HepG2 (cell line): ENCODE results near the gene TADA3. TPM values are rescaled to one million over a fixed set of nuclear protein-coding genes. Genes with fewer than 3 reads are reported as not detected.
A peak's percentile ranks its signal among the peaks of the same experiment; 100 is the strongest.

Source experiments
- CBFB ChIP-seq: sonication (generic); formaldehyde crosslinking; IDR thresholded peaks from 2 replicates; pipeline ENCODE4 v1.4.0; 2020; ENCODE audit warnings: missing genetic modification reagents
- CBX5 ChIP-seq: sonication (generic); formaldehyde crosslinking; IDR thresholded peaks from 2 replicates; pipeline ENCODE4 v1.4.0; 2020; ENCODE audit warnings: missing genetic modification reagents, borderline replicate concordance
- CEBPG ChIP-seq: IDR thresholded peaks from 2 replicates; pipeline ENCODE4 v1.6.1; 2016
- CEBPZ ChIP-seq: IDR thresholded peaks from 2 replicates; pipeline ENCODE4 v1.6.1; 2012; ENCODE audit warnings: low read length, improper control_type of control experiment
- CSRNP2 ChIP-seq: sonication (generic); formaldehyde crosslinking; conservative IDR thresholded peaks from 2 replicates; pipeline ENCODE4 v1.8.0; 2022; ENCODE audit warnings: low read depth, missing genetic modification reagents
- CTCF ChIP-seq: sonication (generic); formaldehyde crosslinking; IDR thresholded peaks from 2 replicates; pipeline ENCODE4 v1.5.0; 2020; ENCODE audit warnings: mild to moderate bottlenecking, missing genetic modification reagents, moderate library complexity
- FOSL1 ChIP-seq: sonication (generic); formaldehyde crosslinking; IDR thresholded peaks from 2 replicates; pipeline ENCODE4 v1.9.0; 2021; ENCODE audit warnings: missing genetic modification reagents, borderline replicate concordance
- MAX ChIP-seq: IDR thresholded peaks from 2 replicates; pipeline ENCODE4 v1.6.1; 2012; ENCODE audit warnings: inconsistent platforms
- MTF1 ChIP-seq: sonication (generic); formaldehyde crosslinking; IDR thresholded peaks from 2 replicates; pipeline ENCODE4 v1.5.0; 2020; ENCODE audit warnings: missing genetic modification reagents
- SP1 ChIP-seq, 2 experiments: fragments of 450-650 bp in 1 of 2; sonication (generic) in 1 of 2; formaldehyde crosslinking in 1 of 2; IDR thresholded peaks; 2 replicates each; pipeline versions ENCODE4 v1.4.0 to v1.6.1; 2016 to 2020; ENCODE audit warnings: missing genetic modification reagents in 1 of 2
- SUZ12 ChIP-seq: fragments of 150-350 bp; IDR thresholded peaks from 2 replicates; pipeline ENCODE4 v1.6.1; 2014; ENCODE audit warnings: low read depth, low read length
- ZNF605 ChIP-seq: sonication (generic); formaldehyde crosslinking; IDR thresholded peaks from 2 replicates; pipeline ENCODE4 v1.8.0; 2022; ENCODE audit warnings: mild to moderate bottlenecking, missing genetic modification reagents
- ZNF646 ChIP-seq: sonication (generic); formaldehyde crosslinking; IDR thresholded peaks from 2 replicates; pipeline ENCODE4 v1.9.0; 2021; ENCODE audit warnings: mild to moderate bottlenecking, missing genetic modification reagents
- ZNF746 ChIP-seq: sonication (generic); formaldehyde crosslinking; IDR thresholded peaks from 2 replicates; pipeline ENCODE4 v1.8.0; 2022; ENCODE audit warnings: mild to moderate bottlenecking, missing genetic modification reagents
- ZNF790 ChIP-seq: sonication (generic); formaldehyde crosslinking; IDR thresholded peaks from 2 replicates; pipeline ENCODE4 v1.8.0; 2022; ENCODE audit warnings: missing genetic modification reagents, mild to moderate bottlenecking, borderline replicate concordance
- polyA plus RNA-seq, 8 experiments: library from polyadenylated mRNA; depleted of rRNA in 3 of 8; stranded (reverse) in 7 of 8; unstranded in 1 of 8; fragments of >200 nt; fragmentation: Illumina TruSeq in 4 of 8; extraction: Trizol in 4 of 8; gene quantifications; 2 replicates each; pipeline versions ENCODE4 v1.2.1 to v1.2.3, GENCODE V29; 2011 to 2016; ENCODE audit warnings: low read depth in 4 of 8, missing spikeins in 1 of 8, mixed read lengths in 1 of 8; ENCODE audit not compliant: insufficient read depth in 1 of 8
- total RNA-seq, 5 experiments: library from RNA; depleted of rRNA; stranded (reverse); fragments of >200 nt; fragmentation: Illumina TruSeq; extraction: Trizol; gene quantifications; 2 replicates each; pipeline ENCODE4 v1.2.3, GENCODE V29; 2016; ENCODE audit warnings: low read depth in 1 of 5

The TADA3 gene
- total and polyA plus RNA-seq, 2 of the 13 experiments (the other 11 are each of a cell fraction or from before 2014, with no cell fraction given), result 32.1 to 37.1 TPM

GRCh38 chr3:9769426-9770275 is 22.6 kb downstream of the TADA3 start, which contains the start of gene CAMK1 (continued):
- TF ChIP-seq CEBPG (CRISPR knock-in tag) (no peak), MAX (peak; percentile 22), CBFB (CRISPR knock-in tag) (0 out of 2 replicates have a peak, but pooled peaks have one; percentile 11), SP1 (IDR thresholded peaks at IDR 0.05) (no peak), SP1 (CRISPR knock-in tag; IDR thresholded peaks at IDR 0.05) (peak; percentile 36; the same call in 1 of the 2 replicates), FOSL1 (CRISPR knock-in tag) (no peak), CTCF (no peak; the same call in 1 of the 2 replicates), SUZ12 (no peak), CBX5 (CRISPR knock-in tag) (no peak), ZNF746 (CRISPR knock-in tag) (no peak), MTF1 (CRISPR knock-in tag) (no peak), CSRNP2 (CRISPR knock-in tag) (no peak), ZNF790 (CRISPR knock-in tag) (no peak; the same call in 1 of the 2 replicates), ZNF646 (CRISPR knock-in tag) (no peak), CEBPZ (no peak), ZNF605 (CRISPR knock-in tag) (no peak)
